OCI-LY7 (cell line): Measurements from ENCODE around the gene TSC22D2. TPM values are rescaled to one million over a fixed set of nuclear protein-coding genes. Genes with fewer than 3 reads are reported as not detected.

ENCODE experiments used
- BruUV-seq: library from RNA; stranded (reverse); fragments of 400-500 nt; replicated peaks from 2 replicates; lab custom pipeline; 2021; lab: Mats Ljungman, UMichigan
- CTCF ChIA-PET: fragments of 300-600 bp; sonication (Branson Sonifier 250); formaldehyde crosslinking; loops from one replicate; lab custom pipeline; 2022; ENCODE audit warnings: antibody characterized with exemption; ENCODE audit not compliant: unreplicated experiment; lab: Charles Lee
- POLR2A ChIA-PET: fragments of 300-600 bp; sonication (Branson Sonifier 250); formaldehyde crosslinking; loops from one replicate; lab custom pipeline; 2022; ENCODE audit warnings: antibody characterized with exemption; lab: Charles Lee
- DNase-seq: peaks from one replicate; pipeline ENCODE4 v3.0.0-alpha.2; 2015; ENCODE audit warnings: low spot score
- H2AFZ ChIP-seq: fragments of 200-600 bp; sonication (generic), shearing (Covaris generic); 2 replicates; pipeline ENCODE4 v1.6.1; 2014; ENCODE audit warnings: mild to moderate bottlenecking, antibody characterized with exemption, low read length, moderate library complexity
- H3K27ac ChIP-seq: fragments of 200-600 bp; sonication (generic); 2 replicates; pipeline ENCODE4 v1.5.1; 2014; ENCODE audit warnings: mixed run types, low read depth, mild to moderate bottlenecking, moderate library complexity, low read length, inconsistent platforms; ENCODE audit not compliant: poor library complexity, severe bottlenecking
- H3K36me3 ChIP-seq: fragments of 200-600 bp; sonication (generic); 2 replicates; pipeline ENCODE4 v1.6.1; 2014; ENCODE audit warnings: mild to moderate bottlenecking, antibody characterized with exemption, low read length, moderate library complexity, mixed read lengths; ENCODE audit not compliant: insufficient read depth
- H3K4me1 ChIP-seq: fragments of 200-600 bp; sonication (generic); 2 replicates; pipeline ENCODE4 v1.5.1; 2014; ENCODE audit warnings: mild to moderate bottlenecking, low read length; ENCODE audit not compliant: insufficient read depth, poor library complexity, severe bottlenecking
- H3K4me2 ChIP-seq: fragments of 200-600 bp; sonication (generic); 2 replicates; pipeline ENCODE4 v1.6.1; 2014; ENCODE audit warnings: mild to moderate bottlenecking, low read length
- H3K4me3 ChIP-seq: fragments of 200-600 bp; sonication (generic); 2 replicates; pipeline ENCODE4 v1.5.1; 2014; ENCODE audit warnings: mild to moderate bottlenecking, low read depth, low read length; ENCODE audit not compliant: poor library complexity, severe bottlenecking
- H3K79me2 ChIP-seq: fragments of 200-600 bp; sonication (generic); 2 replicates; pipeline ENCODE4 v1.6.1; 2016; ENCODE audit warnings: low read depth, mild to moderate bottlenecking, low read length, moderate library complexity, mixed read lengths; ENCODE audit not compliant: insufficient read depth
- H3K9me2 ChIP-seq: fragments of 200-600 bp; sonication (generic); 2 replicates; pipeline ENCODE4 v1.6.1; 2016; ENCODE audit warnings: mild to moderate bottlenecking, low read length, mixed read lengths; ENCODE audit not compliant: insufficient read depth
- H3K9me3 ChIP-seq: fragments of 200-600 bp; sonication (generic); 2 replicates; pipeline ENCODE4 v1.6.1; 2014; ENCODE audit warnings: mild to moderate bottlenecking, mixed run types, low read length, mixed read lengths
- H4K20me1 ChIP-seq: fragments of 200-600 bp; sonication (generic); 2 replicates; pipeline ENCODE4 v1.6.1; 2014; ENCODE audit warnings: mild to moderate bottlenecking, antibody characterized with exemption, low read length, moderate library complexity, mixed read lengths; ENCODE audit not compliant: insufficient read depth
- EZH2phosphoT487 ChIP-seq: fragments of 200-600 bp; sonication (generic); IDR thresholded peaks from 2 replicates; pipeline ENCODE4 v1.6.1; 2018; ENCODE audit warnings: low read depth, borderline replicate concordance, mild to moderate bottlenecking, mixed run types, antibody characterized with exemption, low read length, moderate library complexity, mixed read lengths
- intact Hi-C: fragments of 100-400 bp; cut with micrococcal nuclease; formaldehyde crosslinking; loops from one replicate; pipeline ENCODE4 v1.10.0; 2022; ENCODE audit not compliant: unreplicated experiment
- total RNA-seq, 2 experiments: library from RNA; depleted of rRNA in 1 of 2; stranded (reverse); fragments of >200 nt in 1 of 2; shearing (Covaris generic) in 1 of 2; gene quantifications; 2 replicates each; pipeline ENCODE4 v1.2.3, GENCODE V29; 2014 to 2022
- TF ChIP-seq, protein P1 (sequence below): fragments of 200-600 bp; sonication (generic); conservative IDR thresholded peaks from 2 replicates; pipeline ENCODE4 v1.5.1; 2014; ENCODE audit warnings: mild to moderate bottlenecking, antibody characterized with exemption, low read length, moderate library complexity, mixed read lengths

Gene TSC22D2
- total RNA-seq, 2 experiments from 2014 or later = 5.9 to 24.2 TPM

DNA sequence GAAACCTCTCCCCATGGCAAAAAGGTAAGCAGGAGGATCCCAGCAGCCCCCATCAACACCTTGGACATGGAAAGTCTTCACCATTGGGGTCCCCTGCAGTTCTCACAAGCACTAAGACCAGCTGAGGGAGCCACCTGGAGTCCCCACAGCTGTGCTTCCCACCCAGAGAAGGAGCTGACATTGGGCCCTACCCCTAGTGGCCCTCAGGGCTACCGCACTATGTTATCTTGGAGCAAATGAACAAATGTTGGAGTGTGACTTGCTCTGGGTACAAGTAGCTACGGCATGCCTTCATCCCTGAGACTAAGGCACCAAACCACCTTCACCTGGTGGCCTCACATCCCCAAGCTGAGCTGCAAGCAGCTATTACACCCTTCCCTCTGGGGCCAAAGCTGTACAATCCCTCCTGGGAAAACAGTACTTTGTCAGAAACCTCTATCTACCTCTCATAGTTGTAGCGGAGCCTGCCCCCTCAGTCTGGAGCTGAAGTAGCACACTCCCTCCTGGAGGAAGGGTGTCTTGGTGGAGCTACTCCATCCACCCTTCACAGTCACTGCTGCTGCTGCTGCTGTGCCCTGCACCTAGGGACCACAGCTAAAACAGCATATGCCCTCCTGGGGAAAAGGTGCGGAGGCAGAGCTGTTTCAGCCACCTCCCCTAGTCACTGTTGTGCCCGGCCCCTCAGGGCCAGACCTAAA lies 95.5 kb downstream of the TSC22D2 start:
- intact Hi-C loops = no loop called here
- no peak overlapping the region for H2AFZ ChIP-seq
- no peak overlapping the region for H3K27ac ChIP-seq
- H3K9me3 ChIP-seq = no peaks in the 10 kb centered on the region
- H3K79me2 ChIP-seq = no peaks in the 10 kb centered on the region
- no peaks in the 10 kb centered on the region for H3K9me2 ChIP-seq
- no peak for DNase-seq
- H3K36me3 ChIP-seq = no peaks in the 10 kb centered on the region
- no TSS peak for BruUV-seq
- no peak overlapping the region for H3K4me2 ChIP-seq
- no peaks in the 10 kb centered on the region for H4K20me1 ChIP-seq
- no peaks in the 10 kb centered on the region for H3K4me1 ChIP-seq
- ChIA-PET CTCF (interaction anchor here (0.5 to 0.6 kb wide), 2 partner anchors 382 to 652 kb away, joined by 3 read pairs; no protein-coding TSS in a partner anchor), POLR2A (interaction anchor here (0.5 to 1.6 kb wide), 3 partner anchors 8 to 13 kb away, joined by 3 to 5 read pairs (median 3); no protein-coding TSS in a partner anchor)
- TF ChIP-seq, protein P1, sequence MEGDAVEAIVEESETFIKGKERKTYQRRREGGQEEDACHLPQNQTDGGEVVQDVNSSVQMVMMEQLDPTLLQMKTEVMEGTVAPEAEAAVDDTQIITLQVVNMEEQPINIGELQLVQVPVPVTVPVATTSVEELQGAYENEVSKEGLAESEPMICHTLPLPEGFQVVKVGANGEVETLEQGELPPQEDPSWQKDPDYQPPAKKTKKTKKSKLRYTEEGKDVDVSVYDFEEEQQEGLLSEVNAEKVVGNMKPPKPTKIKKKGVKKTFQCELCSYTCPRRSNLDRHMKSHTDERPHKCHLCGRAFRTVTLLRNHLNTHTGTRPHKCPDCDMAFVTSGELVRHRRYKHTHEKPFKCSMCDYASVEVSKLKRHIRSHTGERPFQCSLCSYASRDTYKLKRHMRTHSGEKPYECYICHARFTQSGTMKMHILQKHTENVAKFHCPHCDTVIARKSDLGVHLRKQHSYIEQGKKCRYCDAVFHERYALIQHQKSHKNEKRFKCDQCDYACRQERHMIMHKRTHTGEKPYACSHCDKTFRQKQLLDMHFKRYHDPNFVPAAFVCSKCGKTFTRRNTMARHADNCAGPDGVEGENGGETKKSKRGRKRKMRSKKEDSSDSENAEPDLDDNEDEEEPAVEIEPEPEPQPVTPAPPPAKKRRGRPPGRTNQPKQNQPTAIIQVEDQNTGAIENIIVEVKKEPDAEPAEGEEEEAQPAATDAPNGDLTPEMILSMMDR = no peak
- no peak for TF ChIP-seq EZH2phosphoT487
- H3K4me3 ChIP-seq = no peak overlapping the region

DNA sequence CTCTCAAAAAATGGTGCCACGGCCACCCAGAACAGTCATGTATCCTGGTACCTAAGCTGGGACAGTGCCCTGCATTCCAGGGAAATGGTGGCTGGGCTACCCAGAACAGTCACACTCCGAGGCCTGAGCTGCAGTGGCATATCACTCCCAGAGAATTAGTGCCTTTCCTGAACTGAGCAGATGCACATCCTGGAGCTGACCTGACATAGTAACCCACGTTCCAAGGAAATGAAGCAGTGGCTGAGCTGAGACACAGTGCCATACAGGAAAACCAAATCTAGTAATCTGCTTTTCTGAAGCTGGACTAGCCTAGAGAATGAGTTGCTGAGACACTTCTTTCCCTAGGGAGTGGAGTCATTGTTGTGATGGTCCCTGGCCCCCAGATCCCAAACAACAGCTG lies 96.4 kb downstream of the TSC22D2 start:
- no TSS peak for BruUV-seq
- no peaks in the 10 kb centered on the region for H3K4me1 ChIP-seq
- ChIA-PET POLR2A (interaction anchor here (0.5 to 1.6 kb wide), 3 partner anchors 9 to 79 kb away, joined by 3 to 5 read pairs (median 3); no protein-coding TSS in a partner anchor), CTCF (no interaction called here)
- no peak overlapping the region for H3K4me3 ChIP-seq
- no peak overlapping the region for H3K4me2 ChIP-seq
- H3K9me2 ChIP-seq = no peaks in the 10 kb centered on the region
- intact Hi-C loops = no loop called here
- no peaks in the 10 kb centered on the region for H4K20me1 ChIP-seq
- H3K9me3 ChIP-seq = no peaks in the 10 kb centered on the region
- TF ChIP-seq EZH2phosphoT487 = no peak
- TF ChIP-seq, protein P1 = no peak
- H3K36me3 ChIP-seq = no peaks in the 10 kb centered on the region
- no peak overlapping the region for H2AFZ ChIP-seq
- DNase-seq = no peak
- H3K79me2 ChIP-seq = no peaks in the 10 kb centered on the region
- no peak overlapping the region for H3K27ac ChIP-seq

DNA sequence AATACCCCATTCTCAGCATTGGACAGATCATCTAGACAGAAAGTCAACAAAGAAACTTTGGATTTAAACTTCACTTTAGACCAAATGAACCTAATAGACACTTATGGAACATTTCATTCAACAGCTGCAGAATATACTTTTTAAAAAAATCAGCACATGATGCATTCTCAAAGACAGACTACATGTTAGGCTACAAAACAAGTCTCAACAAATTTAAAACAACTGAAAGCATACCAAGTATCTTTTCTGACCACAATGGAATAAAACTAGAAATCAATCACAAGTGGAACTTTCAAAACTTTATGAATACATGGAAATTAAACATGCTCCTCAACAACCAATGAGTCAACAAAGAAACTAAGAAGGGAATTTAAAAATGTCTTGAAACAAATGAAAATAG lies 100.3 kb downstream of the TSC22D2 start:
- Histone ChIP-seq H2AFZ (no peak overlapping the region), H3K36me3 (no peaks in the 10 kb centered on the region), H3K79me2 (no peaks in the 10 kb centered on the region), H3K9me2 (no peaks in the 10 kb centered on the region), H3K4me2 (no peak overlapping the region), H3K9me3 (no peaks in the 10 kb centered on the region), H4K20me1 (no peaks in the 10 kb centered on the region), H3K4me3 (no peak overlapping the region), H3K4me1 (no peaks in the 10 kb centered on the region), H3K27ac (no peak overlapping the region)
- BruUV-seq = no TSS peak
- no peak for TF ChIP-seq EZH2phosphoT487
- TF ChIP-seq, protein P1 = no peak
- ChIA-PET POLR2A (interaction anchor here (0.6 kb wide), 1 partner anchor 10 kb away, joined by 3 read pairs; no protein-coding TSS in a partner anchor), CTCF (no interaction called here)
- DNase-seq = no peak
- intact Hi-C loops = no loop called here
